IPS DF 19.7 (cell line): Measurements from ENCODE around the gene ERAL1.
"Not testable (repeated sequence)": the region's sequence is repeated elsewhere in the genome, so short reads cannot be mapped to it uniquely, and the experiment has no call there.

ENCODE experiments used
- DNase-seq: peaks from one replicate; pipeline ENCODE4 v3.0.0-alpha.2; 2013; ENCODE audit warnings: low read depth, low spot score

ERAL1 gene

GRCh38 chr17:28897769-28898526 is 43.1 kb downstream of the ERAL1 start:
- DNase-seq, result no peak

GRCh38 chr17:28898527-28898955 is 43.7 kb downstream of the ERAL1 start:
- no peak for DNase-seq

- DNase-seq, result no peak
Measured at GRCh38 chr17:28899212-28899815, 44.5 kb downstream of the ERAL1 start.

GRCh38 chr17:28900986-28901726 is 46.3 kb downstream of the ERAL1 start:
- DNase-seq, result no peak

- no peak for DNase-seq
Measured at GRCh38 chr17:28901866-28902818, 47.3 kb downstream of the ERAL1 start.

GRCh38 chr17:28902819-28903545 is 48.2 kb downstream of the ERAL1 start, which contains the start of gene DHRS13:
DHRS13 (minus strand) TSS chr17:28903079; CDS start chr17:28902944, 135 bp downstream.
- DNase-seq, result peak; percentile 78

GRCh38 chr17:28903546-28903841 is 48.7 kb downstream of the ERAL1 start:
- DNase-seq, result not testable (repeated sequence)

GRCh38 chr17:28904800-28905199 is 50.0 kb downstream of the ERAL1 start:
- DNase-seq, result no peak

- DNase-seq, result no peak
Measured at GRCh38 chr17:28906276-28906675, 51.5 kb downstream of the ERAL1 start.

- no peak for DNase-seq
Measured at GRCh38 chr17:28906706-28907438, 52.1 kb downstream of the ERAL1 start.

GRCh38 chr17:28907709-28908475 is 53.1 kb downstream of the ERAL1 start:
- DNase-seq, result no peak

- no peak for DNase-seq
Measured at GRCh38 chr17:28908640-28909167, 53.9 kb downstream of the ERAL1 start.

GRCh38 chr17:28910534-28910933 is 55.7 kb downstream of the ERAL1 start:
- no peak for DNase-seq
